K562 (cell line): ENCODE data around the gene SPTBN4. TPM values are rescaled to one million over a fixed set of nuclear protein-coding genes. Genes with fewer than 3 reads are reported as not detected.

ENCODE experiments used
- CCAR2 ChIP-seq: fragments of 200-400 bp; formaldehyde crosslinking; IDR thresholded peaks from 2 replicates; pipeline ENCODE4 v1.6.1; 2017; ENCODE audit warnings: mild to moderate bottlenecking, low read depth, low read length
- CREM ChIP-seq: IDR thresholded peaks from 2 replicates; pipeline ENCODE4 v1.6.1; 2014; ENCODE audit warnings: antibody characterized with exemption, low read depth
- CUX1 ChIP-seq: fragments of 200-800 bp; sonication (Bioruptor generic); IDR thresholded peaks from 2 replicates; pipeline ENCODE4 v1.6.1; 2016; ENCODE audit warnings: missing genetic modification characterization, missing compliant biosample characterization
- HBP1 ChIP-seq: fragments of 450-650 bp; formaldehyde crosslinking; IDR thresholded peaks from 2 replicates; pipeline ENCODE4 v1.4.0; 2022; ENCODE audit warnings: missing genetic modification characterization
- HNRNPH1 ChIP-seq: fragments of 200-400 bp; formaldehyde crosslinking; optimal IDR thresholded peaks from 2 replicates; pipeline ENCODE3; 2017; ENCODE audit warnings: low read depth, mild to moderate bottlenecking, low read length, moderate library complexity
- LEF1 ChIP-seq: fragments of 450-650 bp; IDR thresholded peaks from 2 replicates; pipeline ENCODE4 v1.6.1; 2016; ENCODE audit warnings: mild to moderate bottlenecking
- MAX ChIP-seq: sonication (generic); formaldehyde crosslinking; IDR thresholded peaks from 2 replicates; pipeline ENCODE4 v1.9.0; 2022; ENCODE audit warnings: mild to moderate bottlenecking, missing genetic modification reagents
- MXI1 ChIP-seq: IDR thresholded peaks from 2 replicates; pipeline ENCODE4 v1.6.1; 2011; ENCODE audit warnings: low read depth, mild to moderate bottlenecking, improper control_type of control experiment, low read length
- NFE2 ChIP-seq: IDR thresholded peaks from 2 replicates; pipeline ENCODE4 v1.6.1; 2014; ENCODE audit warnings: antibody characterized with exemption, low read depth
- PCBP1 ChIP-seq: fragments of 200-400 bp; formaldehyde crosslinking; IDR thresholded peaks from 2 replicates; pipeline ENCODE4 v1.6.1; 2018; ENCODE audit warnings: mild to moderate bottlenecking, low read depth, low read length; ENCODE audit not compliant: poor library complexity, severe bottlenecking
- SAFB ChIP-seq: fragments of 200-400 bp; formaldehyde crosslinking; IDR thresholded peaks from 2 replicates; pipeline ENCODE4 v1.6.1; 2017; ENCODE audit warnings: low read depth, low read length, borderline replicate concordance
- TAF15 ChIP-seq: fragments of 200-400 bp; formaldehyde crosslinking; IDR thresholded peaks from 2 replicates; pipeline ENCODE4 v1.6.1; 2017; ENCODE audit warnings: mild to moderate bottlenecking, low read depth, low read length, moderate library complexity
- TARDBP ChIP-seq: fragments of 450-650 bp; IDR thresholded peaks from 2 replicates; pipeline ENCODE4 v1.6.1; 2016
- TCF7 ChIP-seq: sonication (generic); IDR thresholded peaks from 2 replicates; pipeline ENCODE4 v1.6.1; 2016; ENCODE audit warnings: antibody characterized with exemption, borderline replicate concordance
- TFE3 ChIP-seq: fragments of 450-650 bp; formaldehyde crosslinking; IDR thresholded peaks from 2 replicates; pipeline ENCODE4 v1.4.0; 2020; ENCODE audit warnings: mild to moderate bottlenecking, mixed read lengths
- THRA ChIP-seq: fragments of 450-650 bp; IDR thresholded peaks from 2 replicates; pipeline ENCODE4 v1.6.1; 2017; ENCODE audit warnings: mild to moderate bottlenecking, moderate library complexity
- TRIM28 ChIP-seq: fragments of 450-650 bp; IDR thresholded peaks from 2 replicates; pipeline ENCODE4 v1.6.1; 2017
- ZKSCAN8 ChIP-seq: fragments of 200-800 bp; sonication (Bioruptor generic); IDR thresholded peaks from 2 replicates; pipeline ENCODE4 v1.6.1; 2016; ENCODE audit warnings: missing genetic modification characterization, missing compliant biosample characterization
- ZNF354B ChIP-seq: fragments of 250-450 bp; sonication (Bioruptor Pico); IDR thresholded peaks from 2 replicates; pipeline ENCODE4 v1.4.0; 2020
- polyA plus RNA-seq, 8 experiments: library from polyadenylated mRNA; depleted of rRNA in 4 of 8; stranded (reverse) in 5 of 8; unstranded in 3 of 8; fragments of >200 nt; fragmentation: Nextera tagmentation in 2 of 8; fragmentation: Illumina TruSeq in 1 of 8; extraction: Ambion mirVana in 2 of 8; extraction: Trizol in 1 of 8; gene quantifications; 2 replicates each; pipeline versions ENCODE4 v1.2.1 to v1.2.3, GENCODE V29; 2011 to 2014; ENCODE audit warnings: inconsistent platforms in 1 of 8, missing spikeins in 1 of 8
- total RNA-seq, 7 experiments: library from RNA; depleted of rRNA in 6 of 7; stranded (reverse); fragments of >200 nt in 6 of 7; fragmentation: Illumina TruSeq in 2 of 7; extraction: Trizol in 2 of 7; gene quantifications; 2 replicates each; pipeline versions ENCODE4 v1.2.1 to v1.2.3, GENCODE V29; 2011 to 2021; ENCODE audit warnings: low replicate concordance in 1 of 7

The SPTBN4 gene
- total and polyA plus RNA-seq, 9 of the 15 experiments (the other 6 are each of a cell fraction or from before 2014, with no cell fraction given) = 0.01 to 1.5 (median 0.86) TPM

GRCh38 chr19:40443131-40443999, 23.4 kb upstream of the SPTBN4 start (continued):
- TF ChIP-seq MXI1 (no peak), CUX1 (CRISPR knock-in tag) (no peak), HNRNPH1 (no peak), TARDBP (0 out of 2 replicates have a peak, but pooled peaks have one; percentile 11), TFE3 (CRISPR knock-in tag) (no peak), THRA (no peak), TAF15 (no peak), MAX (CRISPR knock-in tag) (peak; percentile 55), CCAR2 (no peak), TRIM28 (peak; percentile 45; the same call in 1 of the 2 replicates), ZNF354B (CRISPR knock-in tag) (no peak), HBP1 (CRISPR knock-in tag) (no peak), TCF7 (no peak), CREM (peak; percentile 95), SAFB (no peak), NFE2 (peak; percentile 5; the same call in 1 of the 2 replicates), ZKSCAN8 (CRISPR knock-in tag) (no peak), PCBP1 (no peak), LEF1 (peak; percentile 81)
